Measurements from ENCODE around the gene EVC. TPM values are rescaled to one million over a fixed set of nuclear protein-coding genes. Genes with fewer than 3 reads are reported as not detected.

Gene EVC
- total RNA-seq, 1 experiment from 2014 or later: 3.1 TPM

GRCh38 chr4:5753766-5754528 lies 42.9 kb downstream of the EVC start:
- no peak for DNase-seq (ENCODE audit: extremely low read depth, low read depth)

GRCh38 chr4:5754529-5754881 lies 43.5 kb downstream of the EVC start:
- DNase-seq (ENCODE audit: extremely low read depth, low read depth): no peak

- DNase-seq (ENCODE audit: extremely low read depth, low read depth): no peak
These were observed 44.2 kb downstream of the EVC start for GRCh38 chr4:5755161-5755560.

- no peak for DNase-seq (ENCODE audit: extremely low read depth, low read depth)
These were observed 44.7 kb downstream of the EVC start for GRCh38 chr4:5755679-5756078.

- no peak for DNase-seq (ENCODE audit: extremely low read depth, low read depth)
These were observed 45.3 kb downstream of the EVC start for GRCh38 chr4:5756271-5756670.

GRCh38 chr4:5757091-5757490 lies 46.1 kb downstream of the EVC start:
- DNase-seq (ENCODE audit: extremely low read depth, low read depth): no peak

GRCh38 chr4:5757536-5757935 lies 46.5 kb downstream of the EVC start:
- DNase-seq (ENCODE audit: extremely low read depth, low read depth): no peak

- DNase-seq (ENCODE audit: extremely low read depth, low read depth): no peak
These were observed 47.0 kb downstream of the EVC start for GRCh38 chr4:5757954-5758353.

GRCh38 chr4:5758741-5759140 lies 47.7 kb downstream of the EVC start:
- DNase-seq (ENCODE audit: extremely low read depth, low read depth): peak; percentile 36

- no peak for DNase-seq (ENCODE audit: extremely low read depth, low read depth)
These were observed 48.5 kb downstream of the EVC start for GRCh38 chr4:5759236-5760075.

- no peak for DNase-seq (ENCODE audit: extremely low read depth, low read depth)
These were observed 49.2 kb downstream of the EVC start for GRCh38 chr4:5760246-5760645.

- DNase-seq (ENCODE audit: extremely low read depth, low read depth): no peak
These were observed 50.0 kb downstream of the EVC start for GRCh38 chr4:5760936-5761480.

GRCh38 chr4:5770051-5770450 lies 59.0 kb downstream of the EVC start:
- DNase-seq (ENCODE audit: extremely low read depth, low read depth): no peak

- no peak for DNase-seq (ENCODE audit: extremely low read depth, low read depth)
These were observed 61.7 kb downstream of the EVC start for GRCh38 chr4:5772528-5773270.

- no peak for DNase-seq (ENCODE audit: extremely low read depth, low read depth)
These were observed 62.2 kb downstream of the EVC start for GRCh38 chr4:5773271-5773555.

GRCh38 chr4:5774416-5775036 lies 63.5 kb downstream of the EVC start:
- no peak for DNase-seq (ENCODE audit: extremely low read depth, low read depth)

GRCh38 chr4:5776510-5776909 lies 65.5 kb downstream of the EVC start:
- no peak for DNase-seq (ENCODE audit: extremely low read depth, low read depth)

GRCh38 chr4:5780831-5781480 lies 70.0 kb downstream of the EVC start:
- DNase-seq (ENCODE audit: extremely low read depth, low read depth): no peak

- no peak for DNase-seq (ENCODE audit: extremely low read depth, low read depth)
These were observed 70.7 kb downstream of the EVC start for GRCh38 chr4:5781691-5782090.

- DNase-seq (ENCODE audit: extremely low read depth, low read depth): no peak
These were observed 72.0 kb downstream of the EVC start for GRCh38 chr4:5782829-5783476.

All from NCI-H460 (cell line).